Activated CD4-positive, alpha-beta T cell treated with anti-CD3 and anti-CD28 coated beads, Interleukin-2, Interleukin-6, amounts not matched to agents 100 ng/mL and 50 ng/mL, durations not matched to agents 16 hours and 8 hours (primary cell): ENCODE results near the gene RRP1.
"Not testable (repeated sequence)": the region's sequence is repeated elsewhere in the genome, so short reads cannot be mapped to it uniquely, and the experiment has no call there.

ENCODE experiments used
- DNase-seq: peaks from one replicate; pipeline ENCODE4 v3.0.0-alpha.2; 2020

Gene RRP1

DNA sequence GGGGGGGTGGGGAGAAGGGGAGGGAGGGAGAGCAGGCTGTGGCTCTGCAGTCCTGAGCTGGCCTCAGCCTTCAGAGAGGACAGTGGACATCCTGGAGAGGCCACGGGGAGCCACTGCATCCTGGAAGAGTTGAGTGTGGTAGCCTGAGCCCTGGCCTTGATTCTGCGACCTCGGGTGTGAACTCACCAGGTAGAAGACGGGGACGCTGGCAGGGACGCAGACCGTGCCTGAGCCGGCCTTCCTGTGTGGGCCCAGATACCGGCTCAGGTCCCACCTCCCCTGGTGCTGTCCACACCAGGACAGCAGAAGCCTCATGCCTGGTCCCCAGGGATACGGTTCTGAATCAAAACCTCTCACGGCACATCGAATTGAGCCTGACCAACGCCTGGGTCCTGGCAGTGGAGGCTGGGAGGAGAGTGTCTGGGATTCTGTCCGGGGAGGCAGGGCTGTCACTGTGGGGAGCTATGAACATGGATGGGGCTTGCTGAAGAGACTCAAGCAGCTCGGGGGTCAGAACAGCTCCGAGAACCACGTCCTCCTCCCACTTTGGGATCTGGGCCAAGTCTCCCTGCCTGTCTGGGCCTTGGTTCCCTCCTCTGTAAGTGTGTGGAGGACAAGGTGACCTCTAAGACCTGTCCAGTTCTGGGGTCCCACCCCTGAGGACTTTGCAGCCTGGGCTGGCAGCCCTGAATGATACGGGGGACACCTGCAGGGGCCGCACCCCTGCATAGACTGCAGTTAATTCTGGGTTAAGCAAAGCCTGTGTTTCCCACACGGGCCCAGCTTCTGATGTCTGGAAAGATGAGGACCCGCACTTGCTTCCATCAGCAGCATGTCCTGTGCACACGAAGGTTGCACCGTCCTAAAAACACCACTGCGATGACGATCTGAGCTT, 30.4 kb downstream of the RRP1 start:
- no peak for DNase-seq

- no peak for DNase-seq
These were observed 31.1 kb downstream of the RRP1 start for GRCh38 chr21:43820466-43820865.

GRCh38 chr21:43822166-43822565, 32.8 kb downstream of the RRP1 start:
- DNase-seq = not testable (repeated sequence)

- not testable (repeated sequence) for DNase-seq
These were observed 33.4 kb downstream of the RRP1 start for GRCh38 chr21:43822741-43823140.

DNA sequence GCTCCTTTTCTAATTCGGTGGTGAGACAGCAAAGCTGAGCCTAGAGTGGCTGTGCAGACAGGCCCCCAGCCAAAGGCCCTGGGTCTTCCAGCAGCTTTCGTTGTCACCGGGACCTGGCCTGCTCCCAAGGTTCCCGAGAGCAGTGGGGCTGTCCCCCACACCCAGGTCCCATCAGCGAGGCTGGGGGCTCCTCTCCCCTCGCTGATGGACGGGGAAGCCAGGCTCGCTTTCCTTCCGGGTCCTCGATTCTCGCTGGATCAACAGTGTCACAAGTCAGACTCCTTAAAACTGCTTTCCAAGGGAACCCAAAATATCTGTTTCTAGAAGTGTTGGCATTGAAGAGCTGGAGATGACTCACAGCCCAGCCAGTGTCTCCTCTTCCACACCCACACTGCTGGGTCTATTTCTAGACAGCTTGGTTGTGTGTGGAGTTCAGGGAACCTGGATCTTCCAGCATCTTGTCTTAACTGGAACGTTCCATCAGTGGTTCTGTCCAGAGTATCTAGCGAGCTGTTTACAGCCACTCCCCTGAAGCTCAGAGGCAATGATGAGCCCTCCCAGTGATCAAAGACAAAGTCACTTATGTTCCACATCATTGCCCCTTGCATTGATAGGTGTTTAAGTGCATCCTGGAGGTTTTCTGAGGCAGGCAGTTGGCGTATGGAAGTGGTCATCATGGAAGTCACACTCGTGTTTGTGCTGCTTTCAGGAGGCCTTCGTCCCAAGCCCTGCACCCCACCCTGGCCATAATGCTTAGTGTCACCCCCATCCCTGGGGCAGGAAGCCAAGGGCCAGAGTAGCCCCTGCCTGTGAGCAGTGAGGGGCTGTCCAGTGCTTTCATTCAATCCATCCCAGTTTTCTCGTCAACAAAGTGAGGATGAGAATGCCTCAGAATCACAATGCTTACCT, 35.2 kb downstream of the RRP1 start:
- no peak for DNase-seq

DNA sequence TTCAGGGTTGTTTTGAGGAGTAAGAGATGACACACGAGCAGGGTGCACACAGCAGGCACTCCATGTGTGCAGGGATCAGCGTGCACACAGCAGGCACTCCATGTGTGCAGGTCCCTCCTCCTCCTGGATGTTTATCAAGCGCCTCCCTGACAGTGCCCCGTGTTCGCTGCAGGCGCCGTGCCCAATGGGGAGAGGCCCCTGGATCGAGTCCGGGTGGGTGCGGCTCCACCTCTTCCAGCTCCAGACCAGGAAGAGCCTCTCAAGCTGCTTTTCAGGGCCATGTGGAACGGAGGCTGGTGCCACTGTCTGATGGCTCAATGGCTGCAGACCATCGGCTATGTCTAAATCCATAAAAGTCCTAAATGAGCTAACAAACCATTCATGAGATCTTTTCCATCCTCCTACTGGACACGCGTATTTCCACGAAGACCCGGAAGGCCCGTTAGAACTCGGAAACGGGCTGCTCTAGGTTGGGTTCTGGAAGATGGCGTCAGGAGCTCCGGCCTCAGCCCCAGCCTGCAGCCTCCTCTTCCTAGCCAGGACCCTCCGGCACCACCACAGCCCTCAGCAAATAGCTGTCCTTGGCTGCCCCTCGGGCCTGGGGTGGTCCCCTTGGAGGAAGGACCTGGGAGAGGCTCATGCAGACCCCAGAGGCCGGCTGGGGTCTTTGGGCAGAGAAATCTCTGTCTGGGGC, 36.0 kb downstream of the RRP1 start:
- no peak for DNase-seq

DNA sequence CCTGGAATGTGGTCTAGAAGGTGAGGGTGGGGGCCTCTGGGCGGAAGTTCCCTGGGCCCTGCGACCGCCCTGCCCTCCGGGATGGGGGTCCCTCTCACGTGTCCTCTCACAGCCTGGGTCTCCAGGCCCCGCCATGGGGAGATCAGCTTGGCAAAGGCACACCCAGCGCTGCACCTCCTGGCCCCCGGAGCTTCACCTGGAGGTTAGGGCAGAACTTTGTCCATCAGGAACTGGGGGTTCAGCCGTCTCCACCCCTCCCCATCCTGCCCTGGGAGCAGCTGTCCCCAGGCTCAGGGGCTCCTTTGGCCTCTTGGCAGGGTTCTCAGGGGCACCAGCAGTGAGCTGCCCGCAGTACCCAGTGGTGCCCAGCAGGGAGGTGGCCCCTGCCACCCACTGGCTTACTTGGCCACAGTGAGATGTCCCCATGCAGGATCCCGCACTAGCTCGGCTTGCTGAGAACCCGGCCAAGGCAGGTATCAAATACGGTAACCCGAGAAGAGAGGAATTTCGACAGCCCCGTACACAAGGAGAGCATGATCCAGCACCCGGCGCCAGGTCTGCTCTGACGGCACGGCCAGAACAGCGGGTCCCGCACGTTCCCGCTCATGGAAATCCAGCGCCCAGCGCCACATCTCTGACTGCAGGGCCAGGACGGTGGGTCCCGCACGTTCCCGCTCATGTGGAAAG, 36.7 kb downstream of the RRP1 start:
- no peak for DNase-seq

DNA sequence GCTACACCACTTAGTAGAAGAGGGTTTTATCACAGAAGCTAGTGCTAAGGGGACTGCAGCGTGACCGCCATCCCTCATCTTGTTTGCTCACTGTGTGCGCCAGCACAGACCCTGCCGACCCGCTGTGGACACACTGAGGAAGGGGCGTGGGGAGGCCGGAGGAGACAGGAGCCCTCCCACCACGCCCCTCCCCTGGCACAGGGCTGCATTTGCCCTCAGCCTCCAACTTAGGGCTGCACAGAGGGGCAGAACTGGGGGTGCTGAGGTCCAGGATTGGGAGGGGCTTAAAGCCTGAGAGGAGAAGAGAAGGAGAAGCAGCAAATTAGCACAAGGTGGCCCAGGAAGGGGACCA, 37.2 kb downstream of the RRP1 start:
- DNase-seq = no peak

DNA sequence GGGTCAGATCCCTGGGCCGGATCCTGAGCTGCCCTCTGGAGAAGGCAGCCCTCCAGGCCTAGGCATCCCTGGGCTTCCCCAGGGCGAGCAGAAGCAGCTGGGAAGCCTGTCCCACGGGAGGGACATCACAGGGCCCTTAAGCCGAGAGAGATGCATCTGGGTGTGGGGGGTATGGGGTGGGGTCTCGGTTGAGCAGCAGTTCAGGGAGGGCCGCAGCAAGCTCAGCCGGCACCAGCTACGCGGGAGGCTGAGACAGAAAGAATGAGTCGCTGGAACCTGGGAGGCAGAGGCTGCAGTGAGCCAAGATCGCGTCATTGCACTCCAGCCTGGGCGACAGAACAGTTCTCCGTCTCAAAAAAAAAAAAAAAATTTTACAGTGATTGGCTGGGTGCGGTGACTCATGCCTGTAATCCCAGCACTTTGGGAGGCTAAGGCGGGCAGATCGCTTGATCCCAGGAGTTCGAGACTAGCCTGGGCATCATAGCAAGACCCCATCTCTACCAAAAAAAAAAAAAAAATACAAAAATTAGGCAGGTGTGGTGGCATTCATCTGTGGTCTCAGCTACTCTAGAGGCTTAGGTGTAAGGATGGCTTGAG, 37.7 kb downstream of the RRP1 start:
- no peak for DNase-seq

- DNase-seq = no peak
These were observed 39.8 kb downstream of the RRP1 start for GRCh38 chr21:43829161-43829560.

DNA sequence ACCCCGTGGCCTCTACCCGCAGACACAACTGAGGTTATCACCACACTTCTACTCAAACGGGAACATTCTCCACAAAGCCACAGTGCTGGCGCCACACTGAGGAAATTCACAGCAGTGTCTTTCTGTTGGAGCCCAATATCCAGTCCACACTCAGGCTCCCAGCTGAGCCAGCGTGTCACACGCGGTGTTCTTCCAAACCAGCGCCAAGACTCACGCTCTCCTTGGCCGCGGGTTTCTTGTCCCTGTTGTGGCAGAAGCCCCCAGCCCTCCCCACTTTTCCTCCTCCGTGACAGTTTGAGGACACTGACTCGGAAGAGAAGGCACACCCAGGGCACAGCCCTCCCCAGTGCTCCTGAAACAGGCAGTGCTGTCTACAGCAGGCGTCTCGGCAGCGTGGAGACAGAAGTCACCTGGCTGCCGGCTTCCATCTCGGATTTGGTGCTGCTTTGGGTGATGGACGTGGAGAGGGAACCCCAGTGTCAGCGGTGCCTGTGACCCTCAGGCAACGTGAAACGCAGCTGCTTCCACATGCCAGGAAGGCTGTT, 40.3 kb downstream of the RRP1 start:
- DNase-seq = no peak

GRCh38 chr21:43832158-43832550, 42.8 kb downstream of the RRP1 start:
- DNase-seq = no peak

GRCh38 chr21:43832648-43833047, 43.3 kb downstream of the RRP1 start:
- DNase-seq = no peak

- no peak for DNase-seq
These were observed 44.9 kb downstream of the RRP1 start for GRCh38 chr21:43834146-43834905.

GRCh38 chr21:43835050-43835449, 45.7 kb downstream of the RRP1 start:
- no peak for DNase-seq

DNA sequence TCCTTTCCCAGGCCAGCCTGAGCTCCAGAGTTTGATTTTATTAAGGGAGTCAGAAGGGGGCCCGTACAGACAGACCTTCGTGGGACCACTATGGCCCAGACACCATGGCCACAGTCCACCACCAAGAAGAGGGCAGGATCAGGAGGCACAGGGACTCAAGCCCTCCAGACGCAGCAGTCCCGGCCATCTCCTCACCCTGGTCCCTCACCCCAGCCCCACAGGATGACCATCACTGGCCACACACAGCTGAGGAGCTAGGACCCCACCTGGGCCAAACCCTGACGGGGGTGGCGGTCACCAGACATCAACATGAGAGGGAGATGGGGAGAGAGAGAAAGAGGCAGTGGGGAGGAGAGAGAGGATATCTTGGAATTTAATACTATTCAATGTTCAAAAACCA, 46.5 kb downstream of the RRP1 start:
- DNase-seq = no peak

DNA sequence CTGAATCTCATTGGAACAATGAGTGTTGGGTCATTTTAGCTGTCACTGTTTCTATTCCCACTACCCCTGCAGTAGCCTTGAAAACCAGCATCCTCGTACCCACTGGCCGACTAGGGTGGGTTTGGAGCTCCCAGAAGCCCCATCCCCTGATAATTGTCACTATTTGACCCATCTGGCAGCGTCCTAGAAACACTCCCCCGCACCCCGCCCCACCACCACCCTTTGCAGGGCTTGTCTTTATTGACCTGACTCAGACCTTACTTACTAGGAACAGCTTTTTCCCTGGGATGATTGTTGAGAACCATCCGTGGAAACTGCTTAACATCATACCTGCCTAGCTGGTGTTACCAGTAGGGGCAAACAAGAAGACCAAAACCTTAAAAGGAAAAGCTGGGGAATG, 47.2 kb downstream of the RRP1 start:
- DNase-seq = no peak

GRCh38 chr21:43840259-43840658, 50.9 kb downstream of the RRP1 start:
- DNase-seq = no peak

- peak; percentile 52 for DNase-seq
These were observed 53.4 kb downstream of the RRP1 start for GRCh38 chr21:43842742-43843141.

DNA sequence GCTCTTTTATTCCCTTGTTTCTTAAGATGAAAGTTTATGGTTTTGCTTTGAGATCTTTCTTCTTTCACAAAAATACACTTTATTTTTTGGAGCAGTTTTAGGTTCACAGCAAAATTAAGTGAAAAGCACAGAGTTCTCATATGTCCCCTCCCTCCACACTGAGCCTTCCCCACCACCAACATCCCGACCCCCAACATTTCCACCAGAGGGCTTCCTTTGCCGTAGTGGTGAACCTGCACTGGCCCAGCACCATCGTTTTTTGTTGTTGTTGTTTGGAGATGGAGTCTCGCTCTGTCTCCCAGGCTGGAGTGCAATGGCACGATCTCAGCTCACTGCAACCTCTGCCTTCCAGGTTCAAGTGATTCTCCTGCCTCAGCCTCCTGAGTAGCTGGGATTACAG, 55.5 kb downstream of the RRP1 start:
- DNase-seq = not testable (repeated sequence)

- no peak for DNase-seq
These were observed 56.0 kb downstream of the RRP1 start for GRCh38 chr21:43845386-43845785.
